ENCODE data around the gene KCNH8. TPM values are rescaled to one million over a fixed set of nuclear protein-coding genes. Genes with fewer than 3 reads are reported as not detected.

Gene KCNH8
- total RNA-seq, 2 experiments from 2014 or later = not detected

GRCh38 chr3:19365471-19365870 is 217.2 kb downstream of the KCNH8 start:
- Mint-ChIP-seq H3K4me3 (no peak overlapping the region), H3K27me3 (no peaks in the 10 kb centered on the region), H3K36me3 (ENCODE audit: low read depth) (no peaks in the 10 kb centered on the region), H3K4me1 (ENCODE audit: low read depth) (no peaks in the 10 kb centered on the region), H3K9me3 (no peaks in the 10 kb centered on the region), H3K27ac (no peak overlapping the region)
- CTCF ChIA-PET = no interaction called here
- H3K36me3 ChIP-seq (ENCODE audit: insufficient read depth, low read length) = no peaks in the 10 kb centered on the region
- intact Hi-C loops (cut with DNase I, micrococcal nuclease) = no loop called here
- no peaks in the 10 kb centered on the region for H3K9me3 ChIP-seq (ENCODE audit: control insufficient read depth in 1 of 2, insufficient read depth in 1 of 2, low read length in 2 of 2)
- H3K4me3 ChIP-seq (ENCODE audit: low read length) = no peak overlapping the region
- no peak for DNase-seq
- ATAC-seq (ENCODE audit: poor library complexity) = no peak
- TF ChIP-seq, protein P1, sequence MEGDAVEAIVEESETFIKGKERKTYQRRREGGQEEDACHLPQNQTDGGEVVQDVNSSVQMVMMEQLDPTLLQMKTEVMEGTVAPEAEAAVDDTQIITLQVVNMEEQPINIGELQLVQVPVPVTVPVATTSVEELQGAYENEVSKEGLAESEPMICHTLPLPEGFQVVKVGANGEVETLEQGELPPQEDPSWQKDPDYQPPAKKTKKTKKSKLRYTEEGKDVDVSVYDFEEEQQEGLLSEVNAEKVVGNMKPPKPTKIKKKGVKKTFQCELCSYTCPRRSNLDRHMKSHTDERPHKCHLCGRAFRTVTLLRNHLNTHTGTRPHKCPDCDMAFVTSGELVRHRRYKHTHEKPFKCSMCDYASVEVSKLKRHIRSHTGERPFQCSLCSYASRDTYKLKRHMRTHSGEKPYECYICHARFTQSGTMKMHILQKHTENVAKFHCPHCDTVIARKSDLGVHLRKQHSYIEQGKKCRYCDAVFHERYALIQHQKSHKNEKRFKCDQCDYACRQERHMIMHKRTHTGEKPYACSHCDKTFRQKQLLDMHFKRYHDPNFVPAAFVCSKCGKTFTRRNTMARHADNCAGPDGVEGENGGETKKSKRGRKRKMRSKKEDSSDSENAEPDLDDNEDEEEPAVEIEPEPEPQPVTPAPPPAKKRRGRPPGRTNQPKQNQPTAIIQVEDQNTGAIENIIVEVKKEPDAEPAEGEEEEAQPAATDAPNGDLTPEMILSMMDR (IDR thresholded peaks at IDR 0.05) = no peak
- POLR2A ChIA-PET = no interaction called here
- H3K27me3 ChIP-seq (ENCODE audit: control insufficient read depth in 1 of 2, insufficient read depth in 2 of 2, low read length in 2 of 2) = no peaks in the 10 kb centered on the region
- no peaks in the 10 kb centered on the region for H3K4me1 ChIP-seq (ENCODE audit: insufficient read depth, low read length)
- H3K27ac ChIP-seq (ENCODE audit: low read depth in 1 of 2, low read length in 2 of 2) = no peak overlapping the region

GRCh38 chr3:19384868-19385267 is 236.6 kb downstream of the KCNH8 start:
- CTCF ChIA-PET = no interaction called here
- no peak for ATAC-seq (ENCODE audit: poor library complexity)
- Histone ChIP-seq H3K4me1 (ENCODE audit: insufficient read depth, low read length) (no peaks in the 10 kb centered on the region), H3K27ac (ENCODE audit: low read depth in 1 of 2, low read length in 2 of 2) (no peak overlapping the region), H3K36me3 (ENCODE audit: insufficient read depth, low read length) (no peaks in the 10 kb centered on the region), H3K27me3 (ENCODE audit: control insufficient read depth in 1 of 2, insufficient read depth in 2 of 2, low read length in 2 of 2) (no peaks in the 10 kb centered on the region), H3K4me3 (ENCODE audit: low read length) (no peak overlapping the region), H3K9me3 (ENCODE audit: control insufficient read depth in 1 of 2, insufficient read depth in 1 of 2, low read length in 2 of 2) (no peaks in the 10 kb centered on the region)
- no peaks in the 10 kb centered on the region for H3K4me1 Mint-ChIP-seq (ENCODE audit: low read depth)
- intact Hi-C loops (cut with DNase I, micrococcal nuclease) = no loop called here
- no peak for DNase-seq
- POLR2A ChIA-PET = no interaction called here
- H3K9me3 Mint-ChIP-seq = peaks cover 2% of the 10 kb centered on the region
- no peak overlapping the region for H3K4me3 Mint-ChIP-seq
- H3K36me3 Mint-ChIP-seq (ENCODE audit: low read depth) = no peaks in the 10 kb centered on the region
- no peaks in the 10 kb centered on the region for H3K27me3 Mint-ChIP-seq
- no peak overlapping the region for H3K27ac Mint-ChIP-seq
- TF ChIP-seq, protein P1 (IDR thresholded peaks at IDR 0.05) = no peak

- no peaks in the 10 kb centered on the region for H3K36me3 ChIP-seq (ENCODE audit: insufficient read depth, low read length)
- POLR2A ChIA-PET = no interaction called here
- H3K27me3 ChIP-seq (ENCODE audit: control insufficient read depth in 1 of 2, insufficient read depth in 2 of 2, low read length in 2 of 2) = no peaks in the 10 kb centered on the region
- intact Hi-C loops (cut with DNase I, micrococcal nuclease) = no loop called here
- Mint-ChIP-seq H3K4me1 (ENCODE audit: low read depth) (no peaks in the 10 kb centered on the region), H3K27ac (no peak overlapping the region), H3K9me3 (no peaks in the 10 kb centered on the region), H3K27me3 (no peaks in the 10 kb centered on the region), H3K36me3 (ENCODE audit: low read depth) (no peaks in the 10 kb centered on the region), H3K4me3 (no peak overlapping the region)
- H3K27ac ChIP-seq (ENCODE audit: low read depth in 1 of 2, low read length in 2 of 2) = no peak overlapping the region
- no peaks in the 10 kb centered on the region for H3K9me3 ChIP-seq (ENCODE audit: control insufficient read depth in 1 of 2, insufficient read depth in 1 of 2, low read length in 2 of 2)
- CTCF ChIA-PET = interaction anchor here (0.7 kb wide), 1 partner anchor 9 kb away, joined by 3 read pairs; no protein-coding TSS in a partner anchor
- H3K4me1 ChIP-seq (ENCODE audit: insufficient read depth, low read length) = no peaks in the 10 kb centered on the region
- TF ChIP-seq, protein P1 (IDR thresholded peaks at IDR 0.05) = no peak
- DNase-seq (no peak), ATAC-seq (ENCODE audit: poor library complexity) (no peak)
- no peak overlapping the region for H3K4me3 ChIP-seq (ENCODE audit: low read length)
Observed at GRCh38 chr3:19392150-19392549, 243.8 kb downstream of the KCNH8 start.
